Bronchial epithelial cell (primary cell): Measurements from ENCODE around the gene RPP30. TPM values are rescaled to one million over a fixed set of nuclear protein-coding genes. Genes with fewer than 3 reads are reported as not detected.
A peak's percentile ranks its signal among the peaks of the same experiment; 100 is the strongest.
"Not testable (repeated sequence)": the region's sequence is repeated elsewhere in the genome, so short reads cannot be mapped to it uniquely, and the experiment has no call there.

Experiments
- DNase-seq: peaks from one replicate; pipeline ENCODE4 v3.0.0-alpha.2; 2010; ENCODE audit warnings: low read depth
- FAIRE-seq: peaks from 2 replicates; lab custom pipeline; 2011; peaks lifted over from hg19 to GRCh38; lab: Jason Lieb, UNC
- H3K27me3 ChIP-seq: 2 replicates; pipeline ENCODE4 v1.5.1; 2011; ENCODE audit warnings: low read length; ENCODE audit not compliant: control insufficient read depth, insufficient read depth
- H3K36me3 ChIP-seq: 2 replicates; pipeline ENCODE4 v1.5.1; 2011; ENCODE audit warnings: low read length; ENCODE audit not compliant: control insufficient read depth, insufficient read depth
- H3K4me3 ChIP-seq: 2 replicates; pipeline ENCODE4 v1.5.1; 2011; ENCODE audit warnings: mild to moderate bottlenecking, low read depth, low read length, control low read depth
- total RNA-seq: library from RNA; depleted of rRNA; stranded (reverse); fragments of >200 nt; gene quantifications from 2 replicates; pipeline ENCODE4 v1.2.1, GENCODE V29; 2014
- TF ChIP-seq, protein P1 (sequence below): IDR thresholded peaks from 2 replicates; pipeline ENCODE4 v1.5.1; 2011; ENCODE audit warnings: mild to moderate bottlenecking, moderate library complexity, low read length, control low read depth, inconsistent platforms; ENCODE audit not compliant: insufficient read depth, severe bottlenecking

Gene RPP30
- total RNA-seq, 1 donor from 2014 or later = 25.0 TPM

GRCh38 chr10:90872648-90873020 is 860 bp downstream of the RPP30 start:
- no peak for FAIRE-seq
- Histone ChIP-seq H3K27me3 (no peaks in the 10 kb centered on the region), H3K36me3 (peaks cover 1% of the 10 kb centered on the region), H3K4me3 (peak overlapping the region; percentile 58)
- TF ChIP-seq, protein P1, sequence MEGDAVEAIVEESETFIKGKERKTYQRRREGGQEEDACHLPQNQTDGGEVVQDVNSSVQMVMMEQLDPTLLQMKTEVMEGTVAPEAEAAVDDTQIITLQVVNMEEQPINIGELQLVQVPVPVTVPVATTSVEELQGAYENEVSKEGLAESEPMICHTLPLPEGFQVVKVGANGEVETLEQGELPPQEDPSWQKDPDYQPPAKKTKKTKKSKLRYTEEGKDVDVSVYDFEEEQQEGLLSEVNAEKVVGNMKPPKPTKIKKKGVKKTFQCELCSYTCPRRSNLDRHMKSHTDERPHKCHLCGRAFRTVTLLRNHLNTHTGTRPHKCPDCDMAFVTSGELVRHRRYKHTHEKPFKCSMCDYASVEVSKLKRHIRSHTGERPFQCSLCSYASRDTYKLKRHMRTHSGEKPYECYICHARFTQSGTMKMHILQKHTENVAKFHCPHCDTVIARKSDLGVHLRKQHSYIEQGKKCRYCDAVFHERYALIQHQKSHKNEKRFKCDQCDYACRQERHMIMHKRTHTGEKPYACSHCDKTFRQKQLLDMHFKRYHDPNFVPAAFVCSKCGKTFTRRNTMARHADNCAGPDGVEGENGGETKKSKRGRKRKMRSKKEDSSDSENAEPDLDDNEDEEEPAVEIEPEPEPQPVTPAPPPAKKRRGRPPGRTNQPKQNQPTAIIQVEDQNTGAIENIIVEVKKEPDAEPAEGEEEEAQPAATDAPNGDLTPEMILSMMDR = no peak
- DNase-seq = no peak

DNA sequence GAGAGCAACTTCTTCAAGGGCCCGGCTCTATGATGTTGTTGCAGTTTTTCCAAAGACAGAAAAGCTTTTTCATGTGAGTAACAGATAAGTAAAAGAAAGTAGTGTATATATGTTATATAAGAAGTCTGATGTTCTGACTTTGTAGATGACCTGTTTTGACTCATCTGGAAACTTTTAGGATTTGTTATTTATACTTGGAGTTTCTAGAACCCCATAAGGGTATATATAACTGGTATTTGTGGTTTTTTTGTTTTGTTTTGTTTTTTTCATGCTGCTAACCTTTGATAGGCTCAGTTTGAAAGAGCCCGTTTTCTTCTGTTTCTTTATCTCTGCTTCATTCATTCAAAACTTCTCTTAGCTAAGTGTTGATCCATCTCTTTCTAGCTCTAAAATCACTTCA is 7.3 kb downstream of the RPP30 start:
- H3K4me3 ChIP-seq = no peak overlapping the region
- H3K36me3 ChIP-seq = peaks cover 4% of the 10 kb centered on the region
- DNase-seq (no peak), FAIRE-seq (no peak)
- no peaks in the 10 kb centered on the region for H3K27me3 ChIP-seq
- TF ChIP-seq, protein P1 = no peak

- H3K36me3 ChIP-seq, H3K4me3 ChIP-seq, FAIRE-seq, H3K27me3 ChIP-seq: not testable (repeated sequence)
- DNase-seq = peak; percentile 49
- TF ChIP-seq, protein P1 = peak; percentile 43
These were observed 8.4 kb downstream of the RPP30 start for GRCh38 chr10:90880059-90880719.

GRCh38 chr10:90884431-90884830 is 12.7 kb downstream of the RPP30 start:
- Histone ChIP-seq H3K4me3 (no peak overlapping the region), H3K36me3 (peaks cover 5% of the 10 kb centered on the region), H3K27me3 (no peaks in the 10 kb centered on the region)
- FAIRE-seq (no peak), DNase-seq (no peak)
- TF ChIP-seq, protein P1 = no peak

DNA sequence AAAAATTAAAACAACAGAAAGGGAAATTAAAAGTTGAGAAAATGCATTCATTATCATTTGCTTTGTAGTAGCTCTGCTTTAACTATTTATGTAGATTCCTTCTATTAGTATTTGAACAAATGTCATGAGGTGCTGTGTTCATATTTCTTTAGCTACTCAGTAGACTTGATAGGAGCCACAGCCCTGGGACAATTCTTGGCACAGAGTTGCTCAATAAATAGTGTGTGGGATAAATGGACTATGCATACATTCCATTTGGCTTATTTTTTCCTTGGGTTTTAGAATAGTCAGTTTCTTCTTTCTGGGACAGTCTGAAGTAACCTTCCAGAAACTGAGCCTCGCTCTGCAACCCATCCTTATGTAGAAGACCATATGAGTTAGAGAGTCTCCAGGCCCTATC is 13.4 kb downstream of the RPP30 start:
- DNase-seq = no peak
- TF ChIP-seq, protein P1 = no peak
- H3K27me3 ChIP-seq = no peaks in the 10 kb centered on the region
- no peak overlapping the region for H3K4me3 ChIP-seq
- H3K36me3 ChIP-seq = peaks cover 3% of the 10 kb centered on the region
- no peak for FAIRE-seq

- TF ChIP-seq, protein P1 = no peak
- DNase-seq = peak; percentile 2
- Histone ChIP-seq H3K36me3 (peaks cover 6% of the 10 kb centered on the region), H3K4me3 (no peak overlapping the region), H3K27me3 (no peaks in the 10 kb centered on the region)
- no peak for FAIRE-seq
These were observed 15.8 kb downstream of the RPP30 start for GRCh38 chr10:90887555-90887954.
